ENCODE results near the gene TULP4. TPM values are rescaled to one million over a fixed set of nuclear protein-coding genes. Genes with fewer than 3 reads are reported as not detected.

The TULP4 gene
- total and polyA plus RNA-seq, 2 of the 8 experiments (the other 6 are each of a cell fraction or from before 2014, with no cell fraction given), result 7.7 to 51.6 TPM

DNA sequence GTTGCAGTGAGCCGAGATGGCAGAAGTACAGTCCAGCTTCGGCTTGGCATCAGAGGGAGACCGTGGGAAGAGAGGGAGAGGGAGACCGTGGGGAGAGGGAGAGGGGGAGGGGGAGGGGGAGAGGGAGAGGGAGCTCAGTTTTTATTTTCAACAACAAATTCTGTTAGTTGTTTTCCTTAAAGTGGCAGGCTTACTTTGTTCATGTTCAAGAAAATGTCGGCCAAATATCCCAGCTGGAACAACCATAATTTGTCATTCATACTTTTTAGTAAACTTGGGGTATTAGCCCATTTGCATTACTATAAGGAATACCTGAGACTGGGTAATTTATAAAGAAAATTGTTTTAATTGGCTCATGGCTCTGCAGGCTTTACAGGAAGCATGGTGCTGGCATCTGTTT, 2.5 kb upstream of the TULP4 start:
- Histone ChIP-seq H3K79me2 (ENCODE audit: control insufficient read depth in 1 of 2, insufficient read depth in 2 of 2, low read length in 2 of 2) (0 out of 4 replicates have a peak, but pooled peaks cover 0 to 2% of the 10 kb centered on the region in 2 experiments), H3K9ac (replicated peaks in 1 of 4; ENCODE audit: extremely low read depth in 1 of 4, low read depth in 3 of 4, low read length in 3 of 4) (no peak overlapping the region), H3K23me2 (ENCODE audit: low read depth, low read length) (no peaks in the 10 kb centered on the region; the same call in 1 of the 2 replicates), H3K79me1 (ENCODE audit: low read depth, low read length) (no peaks in the 10 kb centered on the region), H3K4me3 (ENCODE audit: extremely low read depth in 1 of 4, insufficient read depth in 2 of 4, low read depth in 3 of 4, low read length in 4 of 4) (no peak overlapping the region), H4K5ac (ENCODE audit: insufficient read length, low read depth, low read length) (no peak overlapping the region), H3K14ac (ENCODE audit: insufficient read length) (no peak overlapping the region), H3K18ac (ENCODE audit: extremely low read depth, low read length) (no peak overlapping the region), H3K27ac (ENCODE audit: low read depth, low read length) (no peak overlapping the region), H2BK120ac (replicated peaks; ENCODE audit: low read depth, low read length) (no peak overlapping the region), H3K56ac (replicated peaks; ENCODE audit: insufficient read length, low read depth, low read length) (no peak overlapping the region), H3K9me3 (ENCODE audit: insufficient read depth in 2 of 2, low read depth in 1 of 2, low read length in 1 of 2) (peaks cover 4 to 5% of the 10 kb centered on the region in 2 experiments; a peak in 2 of 4 replicates), H2BK5ac (ENCODE audit: low read depth, low read length) (no peak overlapping the region), H3K23ac (ENCODE audit: insufficient read length) (no peak overlapping the region), H4K91ac (replicated peaks; ENCODE audit: insufficient read length, low read length) (no peak overlapping the region), H3K4ac (replicated peaks; ENCODE audit: insufficient read length, low read depth, low read length) (no peak overlapping the region), H4K20me1 (replicated peaks in 1 of 2; ENCODE audit: control insufficient read depth in 1 of 2, insufficient read depth in 2 of 2, low read length in 2 of 2) (no peaks in the 10 kb centered on the region), H2BK12ac (ENCODE audit: low read depth, low read length) (no peak overlapping the region), H3K27me3 (replicated peaks in 1 of 4; ENCODE audit: control insufficient read depth in 3 of 4, extremely low read depth in 1 of 4, insufficient read depth in 3 of 4, low read length in 3 of 4) (no peaks in the 10 kb centered on the region), H3K36me3 (ENCODE audit: control insufficient read depth in 2 of 4, insufficient read depth in 4 of 4, low read length in 3 of 4) (peaks cover 0 to 8% (median 1%) of the 10 kb centered on the region in 4 experiments; a peak in 2 of 8 replicates), H2BK20ac (ENCODE audit: low read length) (no peak overlapping the region), H2AFZ (ENCODE audit: low read length) (no peak overlapping the region), H3K4me1 (replicated peaks in 1 of 4; ENCODE audit: control insufficient read depth in 3 of 4, insufficient read depth in 4 of 4, low read length in 3 of 4) (no peaks in the 10 kb centered on the region), H3K4me2 (ENCODE audit: insufficient read depth in 1 of 2, low read depth in 2 of 2, low read length in 2 of 2) (no peak overlapping the region), H2AK5ac (ENCODE audit: low read depth, low read length) (no peak overlapping the region), H4K8ac (ENCODE audit: extremely low read depth, insufficient read depth, low read length) (no peak overlapping the region), H2BK15ac (ENCODE audit: low read length) (no peak overlapping the region)
- DNase-seq (ENCODE audit: low read depth in 1 of 2, low spot score in 2 of 2) (no peak), FAIRE-seq (no peak)
- CTCF ChIA-PET (ENCODE audit: partially characterized antibody), result no interaction called here
- TF ChIP-seq JUND (IDR thresholded peaks at IDR 0.05; ENCODE audit: low read length) (no peak), KDM4A (IDR thresholded peaks at IDR 0.05; ENCODE audit: low read depth, low read length, severe bottlenecking) (no peak), RXRA (IDR thresholded peaks at IDR 0.05; ENCODE audit: insufficient read depth, low read depth, low read length) (no peak)
- 100% methylated on average over 1 of the region's 5 CpGs; no CpG with 5 or more reads in 1 of the 2 experiments for WGBS, 2 experiments (ENCODE audit: extremely low coverage in 1 of 2, insufficient coverage in 1 of 2, insufficient read length in 1 of 2, insufficient replicate concordance in 2 of 2, low coverage in 1 of 2, low lambda C conversion rate in 2 of 2, missing lambda C conversion rate in 1 of 2)
- POLR2A ChIA-PET (ENCODE audit: partially characterized antibody), result no interaction called here
